Liver (tissue), 3 donors: ENCODE data around the gene TMED3.

ENCODE experiments used
- ATF3 ChIP-seq: IDR thresholded peaks from 2 replicates; pipeline ENCODE4 v1.6.1; 2016; ENCODE audit warnings: antibody characterized with exemption
- CTCF ChIP-seq: fragments of 150-350 bp; IDR thresholded peaks from 2 replicates; pipeline ENCODE4 v1.5.1; 2017; ENCODE audit warnings: improper control_type of control experiment, low read depth, low read length; ENCODE audit not compliant: missing input control
- FOXA1 ChIP-seq: IDR thresholded peaks from 2 replicates; pipeline ENCODE4 v1.6.1; 2016; ENCODE audit warnings: antibody characterized with exemption
- HNF4G ChIP-seq: IDR thresholded peaks from 2 replicates; pipeline ENCODE4 v1.6.1; 2016; ENCODE audit warnings: antibody characterized with exemption
- JUND ChIP-seq, 2 donors: IDR thresholded peaks; 2 replicates each; pipeline ENCODE4 v1.6.1; 2016; ENCODE audit warnings: antibody characterized with exemption in 2 of 2
- NR2F2 ChIP-seq: IDR thresholded peaks from 2 replicates; pipeline ENCODE4 v1.6.1; 2016; ENCODE audit warnings: antibody characterized with exemption
- RAD21 ChIP-seq, 2 donors: IDR thresholded peaks; 2 replicates each; pipeline ENCODE4 v1.6.1; 2016; ENCODE audit warnings: antibody characterized with exemption in 2 of 2, mild to moderate bottlenecking in 2 of 2
- REST ChIP-seq: IDR thresholded peaks from 2 replicates; pipeline ENCODE4 v1.6.1; 2016; ENCODE audit warnings: antibody characterized with exemption, mild to moderate bottlenecking
- RXRA ChIP-seq, 2 donors: IDR thresholded peaks; 2 replicates each; pipeline ENCODE4 v1.6.1; 2017 to 2018; ENCODE audit warnings: antibody characterized with exemption in 2 of 2, mild to moderate bottlenecking in 1 of 2
- SP1 ChIP-seq: IDR thresholded peaks from 2 replicates; pipeline ENCODE4 v1.6.1; 2018; ENCODE audit warnings: antibody characterized with exemption, mild to moderate bottlenecking
- TAF1 ChIP-seq: conservative IDR thresholded peaks from 2 replicates; pipeline ENCODE4 v1.6.1; 2016; ENCODE audit warnings: antibody characterized with exemption, mild to moderate bottlenecking
- YY1 ChIP-seq: IDR thresholded peaks from 2 replicates; pipeline ENCODE4 v1.6.1; 2016; ENCODE audit warnings: antibody characterized with exemption, mild to moderate bottlenecking
- ZBTB33 ChIP-seq: IDR thresholded peaks from 2 replicates; pipeline ENCODE4 v1.6.1; 2016; ENCODE audit warnings: antibody characterized with exemption
- TF ChIP-seq, protein P1 (sequence below): IDR thresholded peaks from 2 replicates; pipeline ENCODE4 v1.6.1; 2016; ENCODE audit warnings: antibody characterized with exemption
- donor health status: healthy.
- donor health status: healthy.

- TF ChIP-seq HNF4G (no peak), SP1 (no peak), CTCF (no peak), ATF3 (no peak), RAD21 (IDR thresholded peaks at IDR 0.05) (no peak), FOXA1 (no peak), NR2F2 (no peak), REST (no peak), JUND (IDR thresholded peaks at IDR 0.05) (no peak), TAF1 (no peak), YY1 (no peak), RXRA (IDR thresholded peaks at IDR 0.05) (no peak), ZBTB33 (no peak)
- TF ChIP-seq, protein P1, sequence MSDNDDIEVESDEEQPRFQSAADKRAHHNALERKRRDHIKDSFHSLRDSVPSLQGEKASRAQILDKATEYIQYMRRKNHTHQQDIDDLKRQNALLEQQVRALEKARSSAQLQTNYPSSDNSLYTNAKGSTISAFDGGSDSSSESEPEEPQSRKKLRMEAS: no peak
These were observed 60.7 kb downstream of the TMED3 start for GRCh38 chr15:79371591-79371990.
